GM19351 (cell line): Measurements from ENCODE around the gene ZNF208.
A peak's percentile ranks its signal among the peaks of the same experiment; 100 is the strongest.
"Not testable (repeated sequence)": the region's sequence is repeated elsewhere in the genome, so short reads cannot be mapped to it uniquely, and the experiment has no call there.

Experiments
- ATAC-seq: cut with Tn5 transposase; IDR thresholded peaks from one replicate; pipeline ENCODE4 v1.9.1; 2021; ENCODE audit warnings: mild to moderate bottlenecking, moderate library complexity; ENCODE audit not compliant: unreplicated experiment

The ZNF208 gene

GRCh38 chr19:22010437-22011143 is at the start of gene ZNF208:
ZNF208 (minus strand) TSS chr19:22010943; CDS start chr19:22010794, 149 bp downstream.
- not testable (repeated sequence) for ATAC-seq

- peak; percentile 37 for ATAC-seq
These were observed 41.9 kb upstream of the ZNF208 start for GRCh38 chr19:22052644-22053013.

- ATAC-seq: not testable (repeated sequence)
These were observed 30.4 kb upstream of the ZNF208 start for GRCh38 chr19:22041151-22041550.

DNA sequence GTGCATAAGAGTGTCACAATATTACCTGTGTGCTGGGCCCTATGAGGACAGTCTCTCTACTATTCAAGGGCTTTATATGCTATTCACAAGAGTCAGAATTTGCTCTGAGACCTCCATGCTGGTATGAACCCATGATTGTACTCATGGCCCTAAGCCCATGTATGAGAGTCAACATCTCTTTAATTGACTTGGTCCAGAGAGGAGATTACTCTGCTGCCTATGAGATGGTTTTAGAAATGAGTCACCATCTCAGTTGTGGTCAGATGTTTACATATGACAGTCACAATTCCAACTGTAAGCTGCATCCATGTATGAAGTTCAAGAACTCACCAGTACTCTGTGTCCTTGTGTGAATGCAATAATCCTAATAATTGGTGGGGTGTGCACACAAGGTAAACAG is 19.9 kb upstream of the ZNF208 start:
- no peak for ATAC-seq

DNA sequence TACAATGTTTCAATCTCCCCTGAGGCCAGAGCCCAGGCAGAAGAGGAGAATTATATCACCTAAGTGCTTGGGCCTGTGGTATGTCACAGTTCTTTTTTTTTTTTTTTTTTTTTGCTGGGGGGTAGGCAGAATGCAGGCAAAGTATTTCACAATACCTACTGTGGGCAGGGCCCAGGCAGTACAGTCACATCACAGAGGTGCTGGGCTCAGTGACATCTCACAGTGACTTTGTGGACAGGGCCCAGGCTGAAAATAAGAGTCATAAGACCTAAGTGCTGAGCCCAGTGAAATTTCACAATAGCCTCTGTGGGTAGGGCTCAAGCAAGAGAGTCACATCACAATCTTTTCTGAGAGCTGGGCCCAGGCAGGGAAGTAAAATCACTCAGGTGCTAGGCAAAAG is 15.9 kb upstream of the ZNF208 start:
- ATAC-seq: no peak

- not testable (repeated sequence) for ATAC-seq
These were observed 14.8 kb upstream of the ZNF208 start for GRCh38 chr19:22025539-22025938.

DNA sequence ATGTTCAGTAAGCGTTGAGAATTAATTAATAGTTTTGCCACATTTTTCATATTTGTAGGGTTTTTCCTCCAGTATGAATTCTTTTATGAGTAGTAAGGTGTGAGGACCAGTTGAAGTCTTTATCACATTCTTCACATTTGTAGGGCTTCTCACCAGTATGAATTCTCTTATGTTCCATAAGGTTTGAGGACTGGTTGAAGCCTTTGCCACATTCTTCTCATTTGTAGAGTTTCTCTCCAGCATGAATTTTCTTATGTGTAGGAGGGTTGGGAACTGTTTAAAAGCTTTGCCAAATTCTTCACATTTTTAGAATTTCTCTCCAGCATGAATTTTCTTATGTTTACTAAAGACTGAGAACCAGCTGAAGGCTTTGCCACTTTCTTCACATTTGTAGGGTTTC is 40.3 kb downstream of the ZNF208 start:
- no peak for ATAC-seq

- no peak for ATAC-seq
These were observed 63.0 kb downstream of the ZNF208 start for GRCh38 chr19:21947775-21948174.

DNA sequence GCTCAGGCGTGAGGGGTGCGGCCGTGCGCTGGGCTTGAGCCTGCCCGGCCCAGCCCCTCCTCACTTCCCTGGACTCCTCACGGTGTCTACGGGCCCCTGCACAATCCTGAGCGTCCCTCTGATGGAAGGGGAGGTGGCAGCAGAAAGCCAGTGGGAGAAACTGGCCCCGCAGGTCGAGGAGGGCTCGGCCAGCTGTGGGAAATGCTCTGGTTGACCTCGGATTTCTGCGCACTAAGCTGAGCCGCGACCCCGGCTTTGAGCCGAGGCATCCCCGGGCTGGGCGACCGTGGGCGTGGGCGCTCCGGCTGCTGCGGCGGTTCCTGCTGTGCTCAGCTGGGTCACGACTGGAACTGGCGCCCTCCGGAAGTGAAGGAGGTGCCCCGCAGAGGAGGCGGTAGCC is 70.1 kb downstream of the ZNF208 start:
- no peak for ATAC-seq

DNA sequence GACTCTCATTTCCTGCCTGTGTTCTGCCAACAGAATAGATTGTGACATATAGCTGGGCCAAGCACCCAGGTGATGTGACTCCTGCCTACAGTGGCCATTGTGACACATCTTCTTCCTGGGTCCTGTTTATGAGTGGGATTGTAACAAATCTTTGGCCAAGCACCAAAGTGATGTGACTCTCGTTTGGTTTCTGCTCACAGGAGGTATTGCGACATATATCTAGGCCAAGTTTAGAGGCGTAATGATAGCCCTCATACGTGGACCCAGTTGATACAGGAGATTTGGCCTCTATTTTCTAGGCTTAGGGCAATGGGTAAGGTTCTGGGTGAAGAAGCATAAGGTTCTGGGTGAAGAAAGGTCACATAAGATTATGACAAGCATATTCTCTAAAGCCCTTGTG is 76.2 kb downstream of the ZNF208 start:
- ATAC-seq: no peak

DNA sequence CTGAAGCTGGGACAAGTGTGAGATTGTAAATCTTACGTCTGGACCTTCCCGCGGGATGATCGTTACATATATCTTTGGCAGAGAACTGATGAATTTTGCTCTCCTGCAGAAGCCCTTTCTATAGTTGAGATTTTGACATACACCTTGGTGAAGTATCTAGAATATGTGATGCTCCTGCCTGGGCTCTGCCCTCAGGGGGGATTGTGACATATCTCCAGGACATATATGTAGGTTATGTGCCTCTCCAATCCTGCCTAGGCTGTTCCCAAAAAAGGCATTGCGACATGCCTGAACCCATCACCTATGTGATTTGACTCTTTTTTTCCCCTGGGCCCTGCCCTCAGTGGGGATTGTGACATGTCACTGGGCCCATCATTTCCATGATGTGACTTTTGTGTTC is 76.6 kb downstream of the ZNF208 start:
- no peak for ATAC-seq

- no peak for ATAC-seq
These were observed 88.5 kb downstream of the ZNF208 start for GRCh38 chr19:21922276-21922675.

DNA sequence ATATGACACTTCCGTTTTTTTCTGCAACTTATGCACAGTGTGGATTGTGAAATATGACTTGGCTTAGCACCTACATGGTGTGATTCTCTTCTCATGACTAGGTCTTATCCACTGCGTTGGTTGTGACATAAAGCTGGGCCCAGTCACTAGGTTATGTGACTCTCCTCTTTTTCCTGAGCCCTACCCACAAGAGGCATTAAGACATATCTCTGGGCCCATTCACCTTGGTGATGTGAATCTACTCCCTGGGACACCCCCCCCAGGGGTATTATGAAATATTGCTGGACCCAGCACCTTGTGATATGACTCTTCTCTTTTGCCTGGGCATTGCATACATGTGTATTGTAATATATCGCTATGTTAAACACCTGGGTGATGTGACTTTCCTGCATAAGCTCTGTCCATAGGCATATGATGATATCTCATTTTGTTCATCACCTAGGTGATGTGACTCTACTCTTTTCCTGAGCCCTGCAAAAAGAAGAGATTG is 89.0 kb downstream of the ZNF208 start:
- ATAC-seq: no peak

DNA sequence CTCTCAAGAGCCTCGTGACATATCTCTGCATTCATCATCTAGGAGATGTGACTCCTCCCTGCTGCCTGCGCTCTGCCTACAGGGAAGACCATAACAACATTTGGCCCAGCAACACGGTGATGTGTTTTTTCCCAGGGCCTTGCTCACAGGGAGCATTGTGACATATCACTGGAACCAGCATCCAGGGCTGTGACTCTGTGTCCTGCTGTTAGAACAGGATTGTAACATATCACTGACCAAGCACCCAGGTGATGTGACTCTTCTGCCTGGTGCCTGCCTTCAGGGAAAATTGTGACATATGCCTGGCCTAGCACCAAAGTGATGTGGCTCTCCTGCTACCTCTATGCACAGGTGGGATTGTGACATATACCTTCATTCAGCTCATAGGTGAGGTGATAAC is 95.3 kb downstream of the ZNF208 start:
- no peak for ATAC-seq

GRCh38 chr19:21912654-21913053 is 98.1 kb downstream of the ZNF208 start:
- no peak for ATAC-seq

DNA sequence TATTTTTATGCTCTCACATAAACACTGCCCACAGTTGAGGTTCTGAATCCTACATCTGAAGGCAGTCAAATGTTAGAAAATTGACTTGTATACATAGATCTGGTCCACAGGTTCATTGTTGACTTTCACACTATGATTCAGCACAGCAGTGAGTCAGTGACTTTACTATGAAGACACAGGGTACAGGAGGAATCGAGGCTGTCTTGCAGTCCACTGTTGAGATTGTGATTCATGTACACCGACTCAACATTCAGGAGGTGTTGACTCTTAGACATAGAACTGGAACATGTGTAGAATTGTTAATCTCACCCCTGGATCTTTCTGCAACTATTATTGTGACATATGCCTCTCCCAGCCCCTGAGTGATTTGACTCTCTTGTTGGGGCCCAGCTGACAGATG is 100.4 kb downstream of the ZNF208 start:
- no peak for ATAC-seq

DNA sequence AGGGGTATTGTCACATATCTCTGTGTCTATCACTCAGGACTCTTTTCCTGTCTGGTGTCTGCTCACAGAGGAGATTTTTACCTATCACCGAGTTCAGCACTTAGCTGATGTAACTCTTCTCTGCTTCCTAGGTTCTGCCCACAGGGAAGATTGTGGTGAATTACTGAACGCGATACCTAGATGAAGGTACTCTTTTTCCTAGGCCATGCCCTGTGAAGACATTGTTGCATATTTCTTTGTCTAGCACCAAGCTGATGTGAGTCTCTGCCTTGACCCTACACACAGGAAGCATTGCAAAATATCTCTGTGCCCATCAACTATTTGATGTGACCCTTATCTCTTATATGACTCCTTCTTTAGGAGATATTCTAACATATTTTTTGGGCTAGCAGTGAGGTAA is 102.7 kb downstream of the ZNF208 start:
- no peak for ATAC-seq

DNA sequence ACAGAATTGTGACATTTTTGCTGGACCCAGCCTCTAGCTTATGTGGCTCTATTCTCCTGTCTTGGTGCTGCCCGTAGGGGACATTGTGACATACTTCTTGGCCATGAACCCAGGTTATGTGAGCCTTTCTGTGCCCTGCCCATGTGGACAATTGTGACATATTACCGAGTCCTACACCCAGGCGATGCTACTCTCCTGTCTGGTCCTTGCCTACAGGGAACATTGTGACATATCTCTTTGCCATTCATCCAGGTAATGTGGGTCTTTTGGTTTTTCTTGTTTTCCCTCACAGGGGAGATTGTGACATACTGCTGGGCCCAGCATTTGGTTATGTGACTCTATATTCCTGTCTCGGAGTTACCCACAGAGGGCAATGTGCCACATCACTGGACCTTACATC is 103.2 kb downstream of the ZNF208 start:
- no peak for ATAC-seq

DNA sequence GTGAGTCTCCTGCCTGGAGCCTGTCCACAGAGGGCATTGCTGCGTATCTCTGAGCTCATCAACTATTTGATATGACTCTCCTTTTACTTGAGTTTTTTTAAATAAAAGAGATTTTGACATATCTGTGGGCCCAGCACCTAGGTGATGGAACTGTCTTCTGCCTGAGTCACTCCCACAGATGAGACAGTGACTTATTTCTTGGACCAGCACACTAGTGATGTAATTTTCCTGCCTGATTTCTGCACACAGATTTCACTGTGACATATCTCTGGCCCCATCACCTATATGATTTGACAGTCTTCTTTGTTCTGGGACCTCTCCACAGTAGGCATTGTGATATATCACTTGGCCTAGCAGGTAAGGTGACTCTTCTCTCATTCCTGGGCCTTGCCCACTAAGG is 108.2 kb downstream of the ZNF208 start:
- no peak for ATAC-seq

DNA sequence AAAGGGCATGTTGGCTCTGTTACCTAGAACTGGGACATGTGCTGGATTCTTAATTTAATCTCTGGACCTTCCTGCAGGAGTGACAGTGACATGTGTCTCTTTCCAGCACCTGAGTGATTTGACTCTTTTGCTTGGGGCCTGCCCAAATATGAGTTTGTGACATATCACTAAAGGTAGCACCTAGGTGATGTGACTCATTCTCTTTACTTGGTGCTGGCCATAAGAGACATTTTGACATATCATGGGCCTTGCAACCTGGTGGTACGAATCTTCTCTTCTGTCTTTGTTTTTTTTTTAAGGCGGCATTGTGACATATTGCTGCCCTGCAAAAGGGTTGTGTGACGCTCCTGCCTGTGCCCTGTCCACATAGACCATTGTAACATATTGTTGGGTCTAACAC is 108.9 kb downstream of the ZNF208 start:
- no peak for ATAC-seq

DNA sequence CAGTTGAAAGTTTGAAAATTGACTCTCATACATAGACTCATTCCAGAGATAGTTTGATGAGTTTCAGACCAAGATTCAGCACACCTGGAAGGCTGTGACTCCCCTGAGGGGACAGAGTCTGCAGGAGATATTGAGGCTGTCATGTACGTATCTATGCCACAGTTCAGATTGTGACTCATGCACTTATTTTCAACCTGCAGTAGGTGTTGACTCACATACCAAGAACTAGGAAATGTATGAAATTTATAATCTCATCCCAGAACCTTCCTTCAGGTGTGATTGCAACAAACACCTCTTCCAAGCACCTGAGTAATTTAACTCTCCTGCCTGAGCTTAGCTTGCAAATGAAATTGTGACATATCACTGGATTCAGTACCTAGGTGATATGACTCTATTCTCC is 110.3 kb downstream of the ZNF208 start:
- no peak for ATAC-seq

DNA sequence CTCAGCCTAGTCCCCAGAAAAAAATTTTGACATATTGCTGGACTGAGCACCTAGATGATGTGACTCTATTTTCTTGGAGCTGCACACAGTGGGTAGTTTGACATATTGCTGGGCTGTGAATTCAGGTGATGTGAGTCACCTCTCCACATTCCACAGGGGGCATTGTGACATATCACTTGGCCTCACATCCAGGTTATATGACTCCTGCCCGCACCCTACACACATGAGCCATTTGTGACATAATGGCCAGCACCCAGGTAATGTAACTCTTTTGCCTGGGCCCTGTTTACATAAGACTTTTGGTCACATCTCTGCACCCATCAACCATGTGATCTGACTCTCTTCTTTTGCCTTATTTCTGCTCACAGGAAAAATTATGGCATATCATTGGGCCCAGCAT is 119.7 kb downstream of the ZNF208 start:
- no peak for ATAC-seq

DNA sequence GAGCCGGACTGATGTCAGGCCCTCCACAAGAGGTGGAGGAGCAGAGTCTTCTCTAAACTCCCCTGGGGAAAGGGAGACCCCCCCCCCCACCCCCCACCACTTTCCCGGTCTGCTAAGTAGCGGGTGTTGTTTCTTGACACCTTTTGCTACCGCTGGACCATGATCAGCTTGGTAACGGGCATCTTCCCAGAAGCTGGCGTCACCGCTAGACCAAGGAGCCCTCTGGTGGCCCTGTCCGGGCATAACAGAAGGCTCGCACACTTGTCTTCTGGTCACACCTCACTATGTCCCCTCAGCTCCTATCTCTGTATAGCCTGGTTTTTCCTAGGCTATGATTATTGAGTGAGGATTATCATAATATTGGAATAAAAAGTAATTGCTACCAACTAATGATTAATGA is 120.7 kb downstream of the ZNF208 start:
- ATAC-seq: not testable (repeated sequence)
